Dedifferentiated amniotic fluid mesenchymal stem cell (primary cell): ENCODE data around the gene TBC1D5.
"Not testable (repeated sequence)": the region's sequence is repeated elsewhere in the genome, so short reads cannot be mapped to it uniquely, and the experiment has no call there.

Experiments used
- DNase-seq: peaks from one replicate; pipeline ENCODE4 v3.0.0-alpha.2; 2016; ENCODE audit errors: extremely low spot score

Gene TBC1D5, protein sequence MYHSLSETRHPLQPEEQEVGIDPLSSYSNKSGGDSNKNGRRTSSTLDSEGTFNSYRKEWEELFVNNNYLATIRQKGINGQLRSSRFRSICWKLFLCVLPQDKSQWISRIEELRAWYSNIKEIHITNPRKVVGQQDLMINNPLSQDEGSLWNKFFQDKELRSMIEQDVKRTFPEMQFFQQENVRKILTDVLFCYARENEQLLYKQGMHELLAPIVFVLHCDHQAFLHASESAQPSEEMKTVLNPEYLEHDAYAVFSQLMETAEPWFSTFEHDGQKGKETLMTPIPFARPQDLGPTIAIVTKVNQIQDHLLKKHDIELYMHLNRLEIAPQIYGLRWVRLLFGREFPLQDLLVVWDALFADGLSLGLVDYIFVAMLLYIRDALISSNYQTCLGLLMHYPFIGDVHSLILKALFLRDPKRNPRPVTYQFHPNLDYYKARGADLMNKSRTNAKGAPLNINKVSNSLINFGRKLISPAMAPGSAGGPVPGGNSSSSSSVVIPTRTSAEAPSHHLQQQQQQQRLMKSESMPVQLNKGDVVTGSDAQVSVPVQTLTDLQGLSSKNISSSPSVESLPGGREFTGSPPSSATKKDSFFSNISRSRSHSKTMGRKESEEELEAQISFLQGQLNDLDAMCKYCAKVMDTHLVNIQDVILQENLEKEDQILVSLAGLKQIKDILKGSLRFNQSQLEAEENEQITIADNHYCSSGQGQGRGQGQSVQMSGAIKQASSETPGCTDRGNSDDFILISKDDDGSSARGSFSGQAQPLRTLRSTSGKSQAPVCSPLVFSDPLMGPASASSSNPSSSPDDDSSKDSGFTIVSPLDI

DNA sequence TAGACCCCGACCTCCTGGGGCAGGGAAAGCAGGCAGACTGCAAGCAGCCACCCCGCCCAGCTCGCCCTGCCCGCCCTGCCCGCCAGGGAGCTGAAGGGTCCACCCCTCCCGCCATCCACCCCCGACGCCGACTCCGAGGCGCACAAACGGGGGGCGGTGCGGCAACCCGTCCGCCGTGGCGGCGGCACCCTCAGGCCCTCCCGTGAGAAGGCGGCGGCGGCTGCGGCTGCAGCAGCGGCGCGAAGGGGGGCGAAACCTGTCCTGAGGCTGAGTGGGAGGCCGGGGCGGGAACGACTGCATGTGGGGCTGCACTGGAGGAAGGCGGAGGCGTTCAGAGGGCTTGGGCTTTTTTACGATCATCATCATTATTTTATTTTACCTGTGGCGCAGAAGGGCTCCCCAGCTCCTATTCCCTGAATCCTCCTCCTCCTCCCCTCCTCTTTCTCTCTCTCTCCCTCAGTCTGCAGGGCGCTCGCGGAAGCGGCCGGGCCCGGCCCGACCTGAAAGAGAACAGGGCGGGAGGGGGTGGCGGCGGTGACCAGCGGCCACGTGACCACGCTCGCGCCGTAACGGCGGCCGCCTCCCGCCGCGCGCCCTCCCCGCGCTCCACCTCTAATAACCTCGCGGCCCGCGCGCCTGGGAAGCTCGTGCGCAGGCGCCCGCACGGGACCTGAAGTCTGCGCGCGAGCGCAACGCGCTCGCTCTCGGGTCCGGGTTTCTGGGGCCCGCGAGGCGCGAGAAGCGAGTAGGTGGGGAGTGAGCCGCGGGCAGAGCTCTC, at the start of gene TBC1D5:
Gene TBC1D5 (minus strand): TSS at position 530 of the 778 bp plus-strand sequence. CDS start 234,061 bp downstream, outside the sequence.
- DNase-seq, result peak; percentile 97

DNA sequence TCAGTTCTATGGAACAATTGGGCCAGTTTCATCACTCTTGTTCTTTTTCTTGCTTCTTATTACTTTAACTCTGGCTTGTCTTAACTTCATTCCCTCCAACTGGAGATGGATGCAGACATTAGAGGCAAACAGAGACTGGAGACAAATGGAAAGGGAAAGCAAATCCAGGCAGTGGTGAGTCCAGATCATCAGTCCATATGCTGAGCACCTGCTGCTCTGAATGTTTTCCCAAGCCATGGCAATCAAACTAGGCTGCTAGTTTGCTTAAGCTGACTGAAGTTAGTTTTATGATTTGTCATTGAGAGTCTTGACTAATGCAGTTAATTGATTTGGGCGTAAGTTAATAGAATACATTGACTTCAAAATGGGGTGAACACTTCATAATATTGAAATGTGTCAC, 41.0 kb upstream of the TBC1D5 start:
- DNase-seq, result no peak

DNA sequence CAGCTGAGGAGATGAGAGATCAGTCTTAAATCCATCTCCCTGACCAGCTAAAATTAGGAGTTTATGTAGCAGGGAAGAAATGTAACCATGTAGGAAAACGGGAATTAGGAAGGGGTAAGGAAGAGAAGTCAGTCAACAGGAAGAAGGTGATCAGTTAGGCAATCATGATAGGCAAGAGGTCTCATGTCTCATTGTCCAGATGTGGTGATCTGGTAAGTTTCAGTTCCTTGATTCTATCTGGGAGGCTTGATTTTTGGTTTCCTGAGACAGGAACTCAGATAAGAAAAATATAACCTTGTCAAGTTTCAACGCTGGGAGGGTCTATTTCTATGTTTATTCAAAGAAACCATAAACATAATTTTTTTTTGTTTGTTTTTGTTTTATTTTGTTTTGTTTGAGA, 40.3 kb upstream of the TBC1D5 start:
- DNase-seq, result no peak

DNA sequence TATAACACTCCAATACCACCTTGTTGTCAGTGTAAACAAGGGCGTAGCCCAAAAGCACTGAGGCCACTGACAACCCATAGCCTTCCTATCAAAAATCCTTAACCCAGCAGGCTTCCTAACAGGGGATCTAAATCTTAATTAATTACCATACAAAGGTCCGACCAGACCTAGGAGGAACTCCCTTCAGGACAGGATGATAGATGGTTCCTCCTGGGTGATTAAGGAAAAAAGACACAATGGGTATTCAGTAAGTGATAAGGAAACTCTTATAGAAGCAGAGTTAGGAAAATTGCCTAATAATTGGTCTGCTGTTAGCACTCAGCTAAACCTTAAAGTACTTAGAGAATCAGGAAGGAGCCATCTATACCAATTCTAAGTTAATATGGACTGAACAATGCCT, 37.9 kb upstream of the TBC1D5 start:
- not testable (repeated sequence) for DNase-seq

DNA sequence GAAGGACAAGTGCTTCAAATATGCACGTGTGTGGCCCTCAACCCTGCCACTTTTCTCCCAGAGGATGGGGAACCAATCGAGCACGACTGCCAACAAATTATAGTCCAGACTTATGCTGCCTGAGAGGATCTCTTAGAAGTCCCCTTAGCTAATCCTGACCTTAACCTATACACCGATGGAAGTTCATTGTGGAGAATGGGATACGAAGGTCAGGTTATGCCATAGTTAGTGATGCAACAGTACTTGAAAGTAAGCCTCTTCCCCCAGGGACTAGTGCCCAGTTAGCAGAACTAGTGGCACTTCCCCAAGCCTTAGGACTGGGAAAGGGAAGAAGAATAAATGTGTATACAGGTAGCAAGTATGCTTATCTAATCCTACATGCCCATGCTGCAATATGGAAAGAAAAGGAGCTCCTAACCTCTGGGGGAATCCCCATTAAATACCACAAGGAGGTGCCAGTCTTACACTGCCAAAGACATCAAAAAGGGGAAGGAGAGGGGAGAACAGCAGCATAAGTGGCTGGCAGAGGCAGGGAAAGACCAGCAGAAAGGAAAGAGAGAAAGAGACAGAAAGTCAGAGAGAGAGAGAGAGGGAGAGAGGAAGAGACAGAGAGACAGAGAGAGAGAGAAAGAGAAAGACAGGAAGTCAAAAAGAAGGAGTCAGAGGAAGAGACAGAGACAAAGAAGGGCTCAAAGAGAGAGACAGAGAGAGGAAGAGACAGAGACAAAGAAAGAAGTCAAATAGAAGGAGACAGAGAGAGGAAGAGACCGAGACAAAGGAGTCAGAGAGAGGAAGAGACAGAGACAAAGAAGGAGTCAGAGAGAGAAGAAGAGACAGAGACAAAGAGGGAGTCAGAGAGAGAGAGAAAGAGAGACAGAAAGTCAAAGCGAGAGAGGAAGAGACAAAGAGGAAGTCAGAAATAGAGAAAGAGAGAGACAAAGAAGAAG, 37.1 kb upstream of the TBC1D5 start:
- not testable (repeated sequence) for DNase-seq

DNA sequence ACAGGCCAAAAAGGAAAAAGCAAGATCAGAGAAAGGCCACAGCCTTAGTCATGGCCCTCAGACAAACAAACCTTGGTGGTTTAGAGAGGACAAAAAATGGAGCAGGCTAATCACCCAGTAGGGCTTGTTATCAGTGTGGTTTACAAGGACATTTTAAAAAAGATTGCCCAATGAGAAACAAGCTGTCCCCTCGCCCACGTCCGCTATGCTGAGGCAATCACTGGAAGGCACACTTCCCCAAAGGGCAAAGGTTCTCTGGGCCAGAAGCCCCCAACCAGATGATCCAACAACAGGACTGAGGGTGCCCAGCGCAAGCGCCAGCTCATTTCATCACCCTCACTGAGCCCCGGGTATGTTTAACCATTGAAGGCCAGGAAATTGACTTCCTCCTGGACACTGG, 34.9 kb upstream of the TBC1D5 start:
- DNase-seq, result not testable (repeated sequence)

DNA sequence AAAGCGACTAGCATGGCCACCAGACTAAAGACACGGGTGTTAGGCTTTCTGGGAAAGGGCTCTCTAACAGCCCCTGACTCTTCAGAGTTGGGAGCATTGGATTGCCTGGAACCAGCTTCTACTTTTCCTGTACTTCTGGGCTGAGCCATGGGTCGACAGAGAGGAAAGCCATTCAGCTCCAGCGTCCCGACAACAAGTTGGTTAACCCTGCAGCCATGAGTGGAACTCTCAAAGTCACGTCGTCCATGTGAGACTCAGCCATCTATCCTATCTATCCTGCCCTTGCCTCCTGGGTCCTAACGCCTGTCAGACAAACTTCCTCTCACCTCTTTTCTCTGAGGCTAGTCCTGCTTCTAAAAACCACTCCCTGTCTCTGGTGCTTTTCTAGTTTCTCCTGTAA, 32.6 kb upstream of the TBC1D5 start:
- no peak for DNase-seq

DNA sequence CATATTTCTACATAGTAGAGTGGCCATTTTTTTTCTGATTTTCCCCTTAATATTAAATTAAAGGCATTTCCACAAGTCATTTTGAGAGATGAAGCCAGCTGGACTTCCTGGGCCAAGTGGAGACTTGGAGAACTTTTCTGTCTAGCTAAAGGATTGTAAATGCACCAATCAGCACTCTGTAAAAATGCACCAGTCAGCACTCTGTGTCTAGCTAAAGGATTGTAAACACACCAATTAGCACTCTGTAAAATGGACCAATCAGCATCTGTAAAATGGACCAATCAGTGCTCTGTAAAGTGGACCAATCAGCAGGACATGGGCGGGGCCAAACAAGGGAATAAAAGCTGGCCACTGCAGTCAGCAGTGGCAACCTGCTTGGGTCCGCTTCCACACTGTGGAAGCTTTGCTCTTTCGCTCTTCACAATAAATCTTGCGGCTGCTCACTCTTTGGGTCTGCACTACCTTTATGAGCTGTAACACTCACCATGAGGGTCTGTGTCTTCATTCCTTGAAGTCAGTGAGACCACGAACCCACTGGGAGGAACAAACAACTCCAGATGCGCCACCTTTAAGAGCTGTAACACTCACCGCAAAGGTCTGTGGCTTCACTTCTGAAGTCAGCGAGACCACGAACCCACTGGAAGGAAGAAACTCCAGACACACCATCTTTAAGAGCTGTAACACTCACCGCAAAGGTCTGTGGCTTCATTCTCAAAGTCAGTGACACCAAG, 31.9 kb upstream of the TBC1D5 start:
- DNase-seq, result not testable (repeated sequence)

DNA sequence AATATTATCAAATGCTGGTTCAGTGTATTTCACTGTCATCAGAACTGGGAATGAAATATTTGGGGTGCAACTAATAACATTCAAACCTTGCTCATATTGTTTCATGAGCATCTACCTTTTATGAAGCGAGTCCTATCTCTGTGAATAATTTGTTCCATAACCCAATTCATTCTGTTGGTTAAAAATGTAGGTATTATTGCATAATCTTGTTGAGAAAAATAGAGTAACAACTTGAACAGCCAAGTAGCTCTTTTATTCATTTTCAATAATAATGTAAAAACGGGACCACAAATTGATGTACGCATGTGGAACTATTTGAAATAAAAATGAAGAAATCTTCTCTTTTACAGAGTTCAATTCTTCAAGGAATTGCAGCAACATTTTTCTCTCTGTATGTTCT, 30.1 kb upstream of the TBC1D5 start:
- DNase-seq, result no peak

DNA sequence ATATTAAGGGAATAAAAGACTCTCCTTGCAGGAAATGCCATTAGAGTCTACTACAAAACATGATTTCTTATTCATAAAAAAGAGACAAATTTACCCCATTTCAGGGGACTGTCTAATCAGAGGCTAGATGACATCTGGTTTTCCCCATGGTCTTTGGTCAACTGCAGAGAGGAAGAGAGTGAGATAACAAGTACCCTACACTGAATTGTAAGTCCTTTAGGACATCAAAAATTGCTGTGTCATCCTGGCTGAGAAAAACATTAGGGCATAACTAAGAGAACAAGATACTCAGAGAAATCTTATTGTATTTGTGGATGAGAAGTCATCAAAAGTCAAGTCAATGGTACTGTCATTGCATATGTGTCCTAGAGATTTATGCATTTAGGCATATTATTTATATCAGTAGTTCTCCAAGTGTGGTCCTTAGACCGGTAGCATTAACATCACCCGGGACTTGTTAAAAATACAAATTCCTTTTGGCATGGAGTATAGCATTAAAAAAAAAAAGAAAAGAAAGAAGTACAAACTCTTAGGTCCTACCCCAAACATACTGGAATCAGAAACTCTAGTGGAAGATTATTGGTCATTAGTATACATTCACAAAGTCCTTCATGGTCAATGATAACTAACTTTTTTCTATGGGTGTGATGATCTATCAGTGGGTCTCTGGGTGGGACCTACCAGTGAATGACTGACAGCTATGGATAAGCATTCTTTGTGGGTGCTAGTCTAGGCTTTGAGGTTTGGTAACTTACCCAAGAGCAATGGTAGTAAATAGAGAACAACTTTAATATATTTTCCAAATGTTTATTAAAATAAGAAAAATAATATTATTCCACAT, 29.0 kb upstream of the TBC1D5 start:
- no peak for DNase-seq

DNA sequence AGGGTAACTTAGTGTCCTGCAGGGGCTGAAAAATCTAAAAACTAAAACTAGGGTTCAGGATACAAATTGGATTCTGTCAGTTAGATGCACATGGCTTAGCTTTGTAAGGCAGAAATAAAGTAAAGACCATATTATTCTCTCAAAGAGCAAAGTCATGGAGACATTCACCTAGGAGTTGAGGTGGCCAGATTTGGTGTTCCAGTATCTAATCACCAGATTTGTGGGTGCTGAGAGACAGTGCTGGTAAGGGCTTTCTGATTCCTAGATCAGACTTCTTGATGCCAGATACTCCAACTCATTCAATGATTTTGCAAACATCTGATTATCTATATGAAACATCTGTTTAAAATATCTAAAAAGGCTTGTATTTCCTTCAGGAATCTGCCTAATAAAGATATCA, 28.3 kb upstream of the TBC1D5 start:
- no peak for DNase-seq

DNA sequence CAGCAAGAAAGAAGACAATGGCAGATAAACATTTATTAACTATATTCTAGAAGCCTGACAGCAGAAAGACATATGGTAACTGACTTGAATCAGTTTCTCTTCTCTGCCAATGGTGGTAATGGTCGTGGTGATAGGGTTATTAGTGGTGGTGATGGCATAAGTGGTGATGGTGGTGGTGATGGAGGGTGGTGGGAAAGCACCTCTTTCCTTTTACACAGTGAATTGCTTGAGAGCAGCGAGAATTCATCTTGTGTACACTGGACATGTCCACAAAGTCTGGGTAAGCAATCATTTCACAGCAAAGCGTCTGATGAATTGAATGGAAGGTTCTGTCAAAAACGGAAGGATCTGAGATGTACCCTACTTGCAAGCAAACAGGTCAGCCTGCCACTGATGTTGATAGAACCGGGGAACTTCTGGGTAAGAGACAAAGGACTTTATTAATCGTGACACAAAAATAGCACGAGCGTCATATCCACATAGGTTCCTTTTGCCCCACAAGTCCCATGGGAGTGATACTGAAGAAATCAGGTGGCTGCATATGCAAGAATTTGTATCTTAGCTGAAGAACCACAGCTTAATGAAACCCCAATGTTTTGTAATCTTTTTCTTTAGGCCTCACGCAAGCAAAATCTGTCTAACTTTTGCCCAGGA, 23.5 kb upstream of the TBC1D5 start:
- DNase-seq, result no peak

DNA sequence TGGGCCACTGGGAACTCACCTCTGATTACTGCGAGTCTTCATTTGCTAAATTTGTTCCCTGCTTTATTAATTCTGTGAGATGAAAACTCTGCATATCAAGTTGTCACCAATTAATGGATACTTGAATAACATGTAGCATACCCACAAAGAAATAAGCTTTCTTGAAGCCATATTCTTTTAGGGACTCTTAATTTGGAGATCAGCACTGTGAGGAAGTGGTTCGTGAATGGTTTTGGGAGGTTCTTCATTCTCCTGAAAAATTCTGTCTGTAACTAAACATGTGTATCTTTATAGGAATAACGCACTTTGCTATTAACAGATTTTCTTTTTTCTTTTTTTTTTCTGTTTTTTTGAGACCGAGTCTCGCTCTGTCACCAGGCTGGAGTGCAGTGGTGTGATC, 19.1 kb upstream of the TBC1D5 start:
- DNase-seq, result no peak

DNA sequence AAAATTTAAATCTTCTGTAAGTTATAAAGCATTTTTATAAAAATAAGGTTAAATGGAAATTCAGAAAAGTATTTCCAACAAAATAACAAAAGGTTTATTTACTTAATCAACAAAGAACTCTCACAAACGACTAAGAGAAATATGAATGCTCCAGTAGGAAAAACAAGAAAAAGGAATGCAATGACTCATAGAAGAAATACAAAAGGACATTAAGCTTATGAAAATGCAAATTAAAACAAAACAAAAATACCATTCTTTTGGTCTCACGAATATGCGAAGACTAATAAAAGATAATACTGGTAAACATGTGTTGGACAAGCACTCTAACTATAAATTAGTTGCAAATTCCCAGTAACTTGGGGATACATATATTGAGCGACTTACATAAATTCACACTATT, 17.5 kb upstream of the TBC1D5 start:
- no peak for DNase-seq

DNA sequence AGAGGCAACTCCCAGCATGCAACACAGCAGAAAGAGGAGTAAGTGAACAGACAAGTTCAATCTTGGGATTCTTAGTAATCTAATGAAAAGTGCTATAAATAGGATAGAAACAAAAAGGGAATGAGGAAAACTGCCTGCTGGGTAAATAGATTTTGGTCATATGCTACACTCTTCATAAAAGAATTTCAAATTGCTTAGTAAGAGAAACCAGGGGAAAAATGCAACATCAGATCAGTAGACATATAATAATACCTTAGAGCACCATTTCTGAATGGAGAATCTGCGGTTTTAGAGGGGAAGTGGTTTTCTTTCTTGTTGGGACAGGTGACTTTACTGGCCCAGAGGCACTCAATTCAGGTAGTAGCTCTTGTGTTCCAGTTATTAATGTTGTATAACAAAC, 13.4 kb upstream of the TBC1D5 start:
- no peak for DNase-seq

DNA sequence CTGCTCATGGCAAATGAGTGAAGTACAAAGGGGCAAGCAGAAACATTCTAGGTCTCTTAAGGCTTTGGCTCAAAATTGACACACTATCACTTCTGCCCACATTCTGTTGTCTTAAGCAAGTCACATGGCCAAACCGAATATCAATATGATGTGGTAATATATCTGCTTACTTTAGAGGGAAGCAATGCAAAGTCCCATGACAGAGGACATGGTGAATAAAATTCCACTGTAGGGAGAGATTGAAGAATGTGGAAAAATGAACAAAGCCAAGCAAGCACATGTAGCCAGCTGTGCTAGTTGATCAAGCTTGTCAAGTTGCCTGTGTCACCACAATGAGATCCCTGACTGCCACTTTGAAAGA, 11.2 kb upstream of the TBC1D5 start:
- DNase-seq, result peak; percentile 32

DNA sequence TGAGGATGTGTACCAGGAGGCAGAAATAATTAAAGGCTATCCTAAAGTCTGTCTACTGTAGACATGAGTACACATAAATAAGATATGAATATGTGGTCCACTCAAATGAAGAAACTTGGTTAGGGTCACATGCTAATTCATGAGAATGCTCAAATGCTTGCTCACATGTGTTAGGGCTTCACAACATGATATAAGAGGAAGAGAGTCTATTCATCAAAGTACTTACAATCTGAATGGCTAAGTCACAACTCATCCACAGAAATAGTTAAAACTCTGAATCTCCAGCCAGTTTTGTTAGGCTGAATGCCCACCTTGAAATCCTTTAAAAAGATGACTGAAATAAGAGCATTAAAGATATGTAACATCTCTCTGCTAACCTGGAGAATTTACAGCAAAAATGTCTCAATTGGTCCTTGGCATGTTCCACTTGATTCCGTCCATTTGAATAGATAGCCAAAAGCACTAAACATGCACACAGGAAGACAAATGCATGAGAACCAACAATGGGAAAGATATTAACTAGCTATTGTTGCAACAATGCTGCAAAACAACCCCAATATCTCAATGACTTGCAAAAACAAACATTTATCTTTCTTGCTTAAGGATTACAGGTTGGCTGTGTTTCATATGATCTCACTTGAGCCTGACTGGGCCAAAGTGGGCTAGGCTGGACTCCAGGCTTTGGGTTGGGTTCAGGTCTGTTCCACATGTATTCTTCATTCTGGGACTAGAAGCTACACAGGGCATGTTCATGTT, 10.6 kb upstream of the TBC1D5 start:
- DNase-seq, result no peak

DNA sequence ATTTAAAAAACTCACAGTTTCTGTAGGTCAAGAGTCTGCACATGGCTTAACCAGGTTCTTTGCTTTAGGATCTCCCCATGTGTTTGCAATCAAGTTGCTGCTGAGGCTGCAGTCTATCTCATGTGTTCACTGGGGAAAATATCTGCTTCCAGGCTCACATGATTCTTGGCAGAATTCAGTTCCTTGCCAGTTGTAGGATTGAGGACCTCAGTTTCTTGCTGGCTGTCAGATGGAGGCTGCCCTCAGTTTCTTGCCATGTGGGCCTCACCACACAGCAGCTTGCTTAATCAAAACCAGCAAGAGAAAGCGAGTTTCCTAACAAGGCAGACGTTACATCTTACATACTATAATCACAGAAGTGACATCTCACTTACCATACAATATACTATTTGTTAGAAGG, 10.0 kb upstream of the TBC1D5 start:
- DNase-seq, result peak; percentile 47
